Endothelial cell of umbilical vein (primary cell): ENCODE measurements around the gene CARD10. TPM values are rescaled to one million over a fixed set of nuclear protein-coding genes. Genes with fewer than 3 reads are reported as not detected.

Experiments
- BruUV-seq: library from RNA; stranded (reverse); fragments of 400-500 nt; replicated peaks from 2 replicates; lab custom pipeline; 2021; lab: Mats Ljungman, UMichigan
- CTCF ChIA-PET: fragments of 300-600, 350-600 bp; sonication (Branson Sonifier 250); formaldehyde crosslinking; loops from one replicate; lab custom pipeline; 2021; ENCODE audit warnings: antibody characterized with exemption, inconsistent platforms; lab: Charles Lee
- POLR2A ChIA-PET: fragments of 300-600, 350-600 bp; sonication (Branson Sonifier 250); formaldehyde crosslinking; loops from one replicate; lab custom pipeline; 2021; ENCODE audit warnings: antibody characterized with exemption, inconsistent platforms; lab: Charles Lee
- DNase-seq: peaks from one replicate; pipeline ENCODE4 v3.0.0-alpha.2; 2011; ENCODE audit warnings: low read depth, low spot score
- FAIRE-seq: peaks from 2 replicates; lab custom pipeline; 2011; peaks lifted over from hg19 to GRCh38; lab: Jason Lieb, UNC
- H2AFZ ChIP-seq: 2 replicates; pipeline ENCODE4 v1.6.0; 2012; ENCODE audit warnings: low read depth, low read length, control low read depth, inconsistent platforms
- H3K27ac ChIP-seq: 2 replicates; pipeline ENCODE4 v1.5.1; 2011; ENCODE audit warnings: low read depth, mild to moderate bottlenecking, control low read depth, low read length, moderate library complexity; ENCODE audit not compliant: insufficient read depth
- H3K27me3 ChIP-seq, 2 experiments: 2 replicates each; pipeline versions ENCODE4 v1.6.0 to v1.6.1; 2011; ENCODE audit warnings: low read length in 2 of 2, mixed read lengths in 1 of 2; ENCODE audit not compliant: control insufficient read depth in 2 of 2, insufficient read depth in 2 of 2
- H3K36me3 ChIP-seq, 2 experiments: 2 replicates in 1 of 2; 3 replicates in 1 of 2; pipeline ENCODE4 v1.5.1; 2011; ENCODE audit warnings: low read length in 2 of 2, mild to moderate bottlenecking in 1 of 2, moderate library complexity in 1 of 2; ENCODE audit not compliant: control insufficient read depth in 2 of 2, insufficient read depth in 2 of 2; ENCODE audit errors: extremely low read depth in 1 of 2
- H3K4me1 ChIP-seq: 3 replicates; pipeline ENCODE4 v1.5.1; 2011; ENCODE audit warnings: mild to moderate bottlenecking, low read length; ENCODE audit not compliant: control insufficient read depth, insufficient read depth; ENCODE audit errors: extremely low read depth
- H3K4me2 ChIP-seq: 2 replicates; pipeline ENCODE4 v1.6.1; 2011; ENCODE audit warnings: low read length, control low read depth, mixed read lengths; ENCODE audit not compliant: insufficient read depth
- H3K4me3 ChIP-seq, 3 experiments: fragments of 200-600 bp in 1 of 3; sonication (generic), shearing (Covaris generic) in 1 of 3; replicated peaks in 1 of 3; 2 replicates each; pipeline ENCODE4 v1.5.1; 2011 to 2016; ENCODE audit warnings: control low read depth in 3 of 3, low read length in 3 of 3, mild to moderate bottlenecking in 2 of 3, inconsistent platforms in 1 of 3, low read depth in 1 of 3, moderate library complexity in 1 of 3; ENCODE audit not compliant: insufficient read depth in 1 of 3
- H3K79me2 ChIP-seq: 2 replicates; pipeline ENCODE4 v1.6.0; 2012; ENCODE audit warnings: low read length, inconsistent platforms; ENCODE audit not compliant: control insufficient read depth, insufficient read depth
- H3K9ac ChIP-seq: replicated peaks from 2 replicates; pipeline ENCODE3; 2011; ENCODE audit warnings: low read length, control low read depth; ENCODE audit not compliant: insufficient read depth; ENCODE audit errors: extremely low read depth
- H3K9me1 ChIP-seq: replicated peaks from 3 replicates; pipeline ENCODE4 v1.6.0; 2011; ENCODE audit warnings: mild to moderate bottlenecking, low read length; ENCODE audit not compliant: control insufficient read depth, insufficient read depth; ENCODE audit errors: extremely low read depth
- H3K9me3 ChIP-seq: replicated peaks from 2 replicates; pipeline ENCODE4 v1.5.1; 2012; ENCODE audit warnings: low read length, inconsistent platforms; ENCODE audit not compliant: control insufficient read depth, insufficient read depth
- H4K20me1 ChIP-seq: replicated peaks from 2 replicates; pipeline ENCODE3; 2011; ENCODE audit warnings: mild to moderate bottlenecking, low read length; ENCODE audit not compliant: control insufficient read depth, insufficient read depth; ENCODE audit errors: extremely low read depth
- EZH2 ChIP-seq: IDR thresholded peaks from 2 replicates; pipeline ENCODE4 v1.6.1; 2012; ENCODE audit warnings: borderline replicate concordance, low read depth, mild to moderate bottlenecking, moderate library complexity, low read length, inconsistent platforms; ENCODE audit not compliant: severe bottlenecking
- FOS ChIP-seq: IDR thresholded peaks from 2 replicates; pipeline ENCODE4 v1.6.1; 2011; ENCODE audit warnings: mild to moderate bottlenecking, low read length, moderate library complexity, borderline replicate concordance; ENCODE audit not compliant: insufficient read depth
- GATA2 ChIP-seq: IDR thresholded peaks from 2 replicates; pipeline ENCODE4 v1.7.0; 2011; ENCODE audit warnings: low read depth, mild to moderate bottlenecking, moderate library complexity, mixed read lengths, low read length; ENCODE audit not compliant: insufficient read length, insufficient read depth
- JUN ChIP-seq: IDR thresholded peaks from 2 replicates; pipeline ENCODE4 v1.6.1; 2011; ENCODE audit warnings: borderline replicate concordance, low read depth; ENCODE audit not compliant: insufficient read length, insufficient read depth
- MAX ChIP-seq: IDR thresholded peaks from 2 replicates; pipeline ENCODE4 v1.6.1; 2011; ENCODE audit not compliant: insufficient read depth, insufficient read length
- MYC ChIP-seq: IDR thresholded peaks from one replicate; pipeline ENCODE4 v1.6.1; 2011; ENCODE audit warnings: mild to moderate bottlenecking, low read depth, low read length
- POLR2A ChIP-seq: IDR thresholded peaks from 2 replicates; pipeline ENCODE4 v1.6.1; 2012; ENCODE audit warnings: low read depth, mild to moderate bottlenecking, control low read depth, low read length
- POLR2AphosphoS5 ChIP-seq: IDR thresholded peaks from 2 replicates; pipeline ENCODE4 v1.6.1; 2012; ENCODE audit warnings: low read depth, mild to moderate bottlenecking, control low read depth, low read length, moderate library complexity; ENCODE audit not compliant: insufficient read depth
- dilution Hi-C: fragments of 300-500 bp; cut with MboI; formaldehyde crosslinking; loops from one replicate; pipeline ENCODE4 v1.15.0; 2019; ENCODE audit warnings: low sequenced_read_pairs; ENCODE audit not compliant: extremely low pct_ligation_motif_present
- intact Hi-C: fragments of 100-400 bp; cut with micrococcal nuclease; formaldehyde crosslinking; loops from one replicate; pipeline ENCODE4 v1.10.0; 2022
- polyA plus RNA-seq, 4 experiments: library from polyadenylated mRNA; depleted of rRNA in 3 of 4; stranded (reverse) in 3 of 4; unstranded in 1 of 4; fragments of >200 nt; gene quantifications; 2 replicates each; pipeline versions ENCODE4 v1.2.1 to v1.2.3, GENCODE V29; 2011 to 2012; ENCODE audit warnings: missing spikeins in 1 of 4
- total RNA-seq: library from RNA; stranded (reverse); gene quantifications from 2 replicates; pipeline ENCODE4 v1.2.3, GENCODE V29; 2021
- TF ChIP-seq, protein P1 (sequence below), 2 donors: IDR thresholded peaks; 1 replicate in 1 of 2; 2 replicates in 1 of 2; pipeline ENCODE4 v1.5.1; 2011; ENCODE audit warnings: low read length in 2 of 2, mild to moderate bottlenecking in 2 of 2, moderate library complexity in 2 of 2, control low read depth in 1 of 2, inconsistent platforms in 1 of 2, low read depth in 1 of 2; ENCODE audit not compliant: insufficient read depth in 1 of 2; ENCODE audit errors: extremely low read depth in 1 of 2

The CARD10 gene
- total and polyA plus RNA-seq, 2 donors (not counting 3 experiments of a cell fraction or from before 2014, with no cell fraction given) = 36.1 to 39.5 TPM

GRCh38 chr22:37472418-37473006 lies 46.7 kb downstream of the CARD10 start:
- DNase-seq (no peak), FAIRE-seq (peak; percentile 21)
- H3K27ac ChIP-seq = no peak overlapping the region
- H4K20me1 ChIP-seq = no peaks in the 10 kb centered on the region
- no peaks in the 10 kb centered on the region for H3K27me3 ChIP-seq
- POLR2A ChIA-PET = no interaction called here
- no peak overlapping the region for H3K9ac ChIP-seq
- H3K36me3 ChIP-seq = peaks cover 11 to 67% of the 10 kb centered on the region in 2 experiments
- peaks cover 2% of the 10 kb centered on the region for H3K79me2 ChIP-seq
- H3K9me3 ChIP-seq = no peaks in the 10 kb centered on the region
- dilution Hi-C loops (no loop called here), intact Hi-C loops (loop anchor here (1.0 kb wide), 1 partner anchor 27 kb away; no protein-coding TSS in a partner anchor)
- no peak for TF ChIP-seq GATA2
- TF ChIP-seq, protein P1, sequence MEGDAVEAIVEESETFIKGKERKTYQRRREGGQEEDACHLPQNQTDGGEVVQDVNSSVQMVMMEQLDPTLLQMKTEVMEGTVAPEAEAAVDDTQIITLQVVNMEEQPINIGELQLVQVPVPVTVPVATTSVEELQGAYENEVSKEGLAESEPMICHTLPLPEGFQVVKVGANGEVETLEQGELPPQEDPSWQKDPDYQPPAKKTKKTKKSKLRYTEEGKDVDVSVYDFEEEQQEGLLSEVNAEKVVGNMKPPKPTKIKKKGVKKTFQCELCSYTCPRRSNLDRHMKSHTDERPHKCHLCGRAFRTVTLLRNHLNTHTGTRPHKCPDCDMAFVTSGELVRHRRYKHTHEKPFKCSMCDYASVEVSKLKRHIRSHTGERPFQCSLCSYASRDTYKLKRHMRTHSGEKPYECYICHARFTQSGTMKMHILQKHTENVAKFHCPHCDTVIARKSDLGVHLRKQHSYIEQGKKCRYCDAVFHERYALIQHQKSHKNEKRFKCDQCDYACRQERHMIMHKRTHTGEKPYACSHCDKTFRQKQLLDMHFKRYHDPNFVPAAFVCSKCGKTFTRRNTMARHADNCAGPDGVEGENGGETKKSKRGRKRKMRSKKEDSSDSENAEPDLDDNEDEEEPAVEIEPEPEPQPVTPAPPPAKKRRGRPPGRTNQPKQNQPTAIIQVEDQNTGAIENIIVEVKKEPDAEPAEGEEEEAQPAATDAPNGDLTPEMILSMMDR (IDR thresholded peaks at IDR 0.05; ENCODE audit: extremely low read depth in 1 of 2, insufficient read depth in 1 of 2, low read depth in 1 of 2, low read length in 2 of 2) = peak; percentile 49 to 71
- no peaks in the 10 kb centered on the region for H3K9me1 ChIP-seq
- no TSS peak for BruUV-seq
- no peak overlapping the region for H3K4me2 ChIP-seq
- H3K4me3 ChIP-seq = no peak overlapping the region
- CTCF ChIA-PET = interaction anchor here (0.6 to 2.2 kb wide), 32 partner anchors 9 to 213 kb away, joined by 3 to 21 read pairs (median 6); partner anchors contain the start of genes CARD10 and MFNG
- H3K4me1 ChIP-seq = no peaks in the 10 kb centered on the region
- H2AFZ ChIP-seq = no peak overlapping the region

DNA sequence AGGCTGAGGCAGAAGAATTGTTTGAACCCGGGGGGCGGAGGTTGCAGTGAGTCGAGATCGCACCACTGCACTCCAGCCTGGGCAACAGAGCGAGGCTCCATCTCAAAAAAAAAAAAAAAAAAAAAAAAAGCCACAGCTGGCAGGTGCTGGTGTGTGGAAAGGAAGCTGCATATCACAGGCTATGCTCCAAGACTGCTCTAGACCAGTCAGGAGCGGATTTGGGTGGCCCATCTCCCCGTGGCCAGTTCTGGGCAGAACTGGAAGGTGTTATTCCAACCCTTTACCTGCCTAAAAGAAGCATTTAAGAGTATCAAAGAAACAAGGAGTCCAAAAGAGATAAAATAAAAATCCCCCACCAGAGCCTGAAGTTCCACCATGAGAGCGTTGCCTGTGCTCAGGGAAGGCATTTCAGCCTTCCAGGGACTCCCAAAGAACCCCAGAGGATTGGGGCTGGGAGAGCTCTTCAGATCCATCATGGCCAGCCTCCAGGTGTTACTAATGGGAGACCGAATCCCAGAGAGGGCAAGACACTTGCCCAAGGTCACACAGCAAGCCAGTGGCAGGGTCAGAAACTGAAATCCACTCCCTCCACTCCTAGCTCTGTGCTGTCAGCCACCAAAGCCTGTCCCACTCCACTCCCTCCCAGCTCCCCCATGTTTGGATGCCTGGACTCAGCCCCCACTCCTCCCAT lies 47.3 kb downstream of the CARD10 start:
- Histone ChIP-seq H3K79me2 (peaks cover 2% of the 10 kb centered on the region), H3K9me1 (no peaks in the 10 kb centered on the region), H3K9me3 (no peaks in the 10 kb centered on the region), H3K27me3 (no peaks in the 10 kb centered on the region), H3K9ac (no peak overlapping the region), H3K4me1 (no peaks in the 10 kb centered on the region), H3K36me3 (peaks cover 11 to 66% of the 10 kb centered on the region in 2 experiments), H3K4me3 (no peak overlapping the region), H3K27ac (no peak overlapping the region), H3K4me2 (no peak overlapping the region), H2AFZ (no peak overlapping the region), H4K20me1 (no peaks in the 10 kb centered on the region)
- dilution Hi-C loops (no loop called here), intact Hi-C loops (no loop called here)
- DNase-seq = no peak
- ChIA-PET CTCF (interaction anchor here (0.7 to 2.2 kb wide), 25 partner anchors 9 to 213 kb away, joined by 3 to 21 read pairs (median 6); partner anchors contain the start of genes CARD10 and MFNG), POLR2A (no interaction called here)
- no peak for FAIRE-seq
- BruUV-seq = no TSS peak
- TF ChIP-seq EZH2 (no peak), JUN (no peak), FOS (no peak), POLR2A (no peak), MYC (no peak), GATA2 (no peak), MAX (no peak), POLR2AphosphoS5 (no peak)
- TF ChIP-seq, protein P1 (IDR thresholded peaks at IDR 0.05; ENCODE audit: extremely low read depth in 1 of 2, insufficient read depth in 1 of 2, low read depth in 1 of 2, low read length in 2 of 2) = no peak
